Activated naive CD8-positive, alpha-beta T cell (primary cell): Measurements from ENCODE around the gene LGALS7B.
"Not testable (repeated sequence)": the region's sequence is repeated elsewhere in the genome, so short reads cannot be mapped to it uniquely, and the experiment has no call there.

Experiments
- H3K27ac Mint-ChIP-seq: one replicate; pipeline ENCODE4 v1.8.0; 2021; ENCODE audit warnings: mixed read lengths
- H3K27me3 Mint-ChIP-seq: one replicate; pipeline ENCODE4 v1.8.0; 2021; ENCODE audit warnings: mixed read lengths
- H3K36me3 Mint-ChIP-seq: one replicate; pipeline ENCODE4 v1.8.0; 2021; ENCODE audit warnings: mixed read lengths
- H3K4me1 Mint-ChIP-seq: one replicate; pipeline ENCODE4 v1.8.0; 2021; ENCODE audit warnings: low read depth, mixed read lengths
- H3K4me3 Mint-ChIP-seq: one replicate; pipeline ENCODE4 v1.8.0; 2021; ENCODE audit warnings: mild to moderate bottlenecking, mixed read lengths
- H3K9me3 Mint-ChIP-seq: one replicate; pipeline ENCODE4 v1.8.0; 2021; ENCODE audit warnings: low read depth, mixed read lengths

Gene LGALS7B

GRCh38 chr19:38760805-38761517, 28.0 kb upstream of the LGALS7B start:
- H3K36me3 Mint-ChIP-seq, H3K27me3 Mint-ChIP-seq, H3K4me1 Mint-ChIP-seq, H3K4me3 Mint-ChIP-seq, H3K9me3 Mint-ChIP-seq, H3K27ac Mint-ChIP-seq: not testable (repeated sequence)

- not testable (repeated sequence) for H3K9me3 Mint-ChIP-seq, H3K36me3 Mint-ChIP-seq, H3K4me1 Mint-ChIP-seq, H3K27me3 Mint-ChIP-seq, H3K27ac Mint-ChIP-seq, H3K4me3 Mint-ChIP-seq
Observed at GRCh38 chr19:38761884-38762389, 27.1 kb upstream of the LGALS7B start.

- no peaks in the 10 kb centered on the region for H3K9me3 Mint-ChIP-seq
Observed at GRCh38 chr19:38763795-38764220, 25.2 kb upstream of the LGALS7B start.

GRCh38 chr19:38765214-38765613, 23.8 kb upstream of the LGALS7B start:
- Mint-ChIP-seq H3K9me3 (no peaks in the 10 kb centered on the region), H3K27ac (no peak overlapping the region), H3K36me3 (no peaks in the 10 kb centered on the region), H3K27me3 (no peaks in the 10 kb centered on the region), H3K4me1 (peaks cover 3% of the 10 kb centered on the region), H3K4me3 (no peak overlapping the region)

More at GRCh38 chr19:38763795-38764220, 25.2 kb upstream of the LGALS7B start:
- Mint-ChIP-seq H3K27me3 (no peaks in the 10 kb centered on the region), H3K4me1 (no peaks in the 10 kb centered on the region), H3K27ac (no peak overlapping the region), H3K4me3 (no peak overlapping the region), H3K36me3 (no peaks in the 10 kb centered on the region)

GRCh38 chr19:38766276-38767047, 22.5 kb upstream of the LGALS7B start:
- H3K27ac Mint-ChIP-seq: no peak overlapping the region
- H3K27me3 Mint-ChIP-seq: no peaks in the 10 kb centered on the region
- no peaks in the 10 kb centered on the region for H3K9me3 Mint-ChIP-seq
- no peaks in the 10 kb centered on the region for H3K36me3 Mint-ChIP-seq
- H3K4me3 Mint-ChIP-seq: no peak overlapping the region
- H3K4me1 Mint-ChIP-seq: peaks cover 3% of the 10 kb centered on the region

- H3K27me3 Mint-ChIP-seq: no peaks in the 10 kb centered on the region
- peak overlapping the region; percentile 66 for H3K4me3 Mint-ChIP-seq
- no peaks in the 10 kb centered on the region for H3K36me3 Mint-ChIP-seq
- H3K9me3 Mint-ChIP-seq: no peaks in the 10 kb centered on the region
- peaks cover 3% of the 10 kb centered on the region for H3K4me1 Mint-ChIP-seq
- peak overlapping the region; percentile 50 for H3K27ac Mint-ChIP-seq
Observed at GRCh38 chr19:38769635-38770211, 19.3 kb upstream of the LGALS7B start.

GRCh38 chr19:38770228-38770948, 18.6 kb upstream of the LGALS7B start:
- not testable (repeated sequence) for H3K4me1 Mint-ChIP-seq, H3K27ac Mint-ChIP-seq, H3K36me3 Mint-ChIP-seq, H3K4me3 Mint-ChIP-seq, H3K9me3 Mint-ChIP-seq, H3K27me3 Mint-ChIP-seq

- H3K27me3 Mint-ChIP-seq, H3K4me1 Mint-ChIP-seq, H3K9me3 Mint-ChIP-seq, H3K27ac Mint-ChIP-seq, H3K4me3 Mint-ChIP-seq, H3K36me3 Mint-ChIP-seq: not testable (repeated sequence)
Observed at GRCh38 chr19:38770949-38771275, 18.1 kb upstream of the LGALS7B start.

GRCh38 chr19:38771569-38771968, 17.4 kb upstream of the LGALS7B start:
- not testable (repeated sequence) for H3K36me3 Mint-ChIP-seq, H3K27ac Mint-ChIP-seq, H3K4me1 Mint-ChIP-seq, H3K9me3 Mint-ChIP-seq, H3K27me3 Mint-ChIP-seq, H3K4me3 Mint-ChIP-seq

GRCh38 chr19:38773469-38774177, 15.4 kb upstream of the LGALS7B start, which contains the start of gene LGALS7:
Gene LGALS7, minus strand, starts transcription at chr19:38773517. Its CDS starts 25 bp downstream, at chr19:38773492.
- H3K4me1 Mint-ChIP-seq: peaks cover 3% of the 10 kb centered on the region
- no peak within 1 kb of the TSS for H3K4me3 Mint-ChIP-seq
- H3K27me3 Mint-ChIP-seq: no peaks in the 10 kb centered on the region
- no peak within 1 kb of the TSS for H3K27ac Mint-ChIP-seq
- no peaks in the 10 kb centered on the region for H3K9me3 Mint-ChIP-seq
- H3K36me3 Mint-ChIP-seq: no peaks in the 10 kb centered on the region

GRCh38 chr19:38774181-38774950, 14.6 kb upstream of the LGALS7B start:
- H3K36me3 Mint-ChIP-seq: no peaks in the 10 kb centered on the region
- H3K9me3 Mint-ChIP-seq: no peaks in the 10 kb centered on the region
- H3K27me3 Mint-ChIP-seq: no peaks in the 10 kb centered on the region
- H3K4me1 Mint-ChIP-seq: peaks cover 1% of the 10 kb centered on the region
- H3K4me3 Mint-ChIP-seq: no peak overlapping the region
- no peak overlapping the region for H3K27ac Mint-ChIP-seq

- no peak overlapping the region for H3K27ac Mint-ChIP-seq
- no peak overlapping the region for H3K4me3 Mint-ChIP-seq
- no peaks in the 10 kb centered on the region for H3K4me1 Mint-ChIP-seq
- H3K36me3 Mint-ChIP-seq: no peaks in the 10 kb centered on the region
- H3K9me3 Mint-ChIP-seq: no peaks in the 10 kb centered on the region
- H3K27me3 Mint-ChIP-seq: no peaks in the 10 kb centered on the region
Observed at GRCh38 chr19:38778733-38779132, 10.3 kb upstream of the LGALS7B start.

GRCh38 chr19:38780443-38780842, 8.6 kb upstream of the LGALS7B start:
- Mint-ChIP-seq H3K27ac (no peak overlapping the region), H3K4me3 (no peak overlapping the region), H3K4me1 (no peaks in the 10 kb centered on the region), H3K36me3 (no peaks in the 10 kb centered on the region), H3K27me3 (no peaks in the 10 kb centered on the region), H3K9me3 (no peaks in the 10 kb centered on the region)

GRCh38 chr19:38781058-38781457, 7.9 kb upstream of the LGALS7B start:
- no peaks in the 10 kb centered on the region for H3K27me3 Mint-ChIP-seq
- H3K9me3 Mint-ChIP-seq: no peaks in the 10 kb centered on the region
- H3K27ac Mint-ChIP-seq: no peak overlapping the region
- no peaks in the 10 kb centered on the region for H3K36me3 Mint-ChIP-seq
- no peak overlapping the region for H3K4me3 Mint-ChIP-seq
- no peaks in the 10 kb centered on the region for H3K4me1 Mint-ChIP-seq
